GM12892 (cell line): ENCODE measurements around the gene ANO1.
"Not testable (repeated sequence)": the region's sequence is repeated elsewhere in the genome, so short reads cannot be mapped to it uniquely, and the experiment has no call there.

Experiments used
- POLR2A ChIP-seq: IDR thresholded peaks from 2 replicates; pipeline ENCODE4 v1.6.1; 2011; ENCODE audit warnings: low read depth, low read length, control low read depth
- POLR2AphosphoS5 ChIP-seq: IDR thresholded peaks from 2 replicates; pipeline ENCODE4 v1.6.1; 2011; ENCODE audit warnings: low read depth, low read length, control low read depth

DNA sequence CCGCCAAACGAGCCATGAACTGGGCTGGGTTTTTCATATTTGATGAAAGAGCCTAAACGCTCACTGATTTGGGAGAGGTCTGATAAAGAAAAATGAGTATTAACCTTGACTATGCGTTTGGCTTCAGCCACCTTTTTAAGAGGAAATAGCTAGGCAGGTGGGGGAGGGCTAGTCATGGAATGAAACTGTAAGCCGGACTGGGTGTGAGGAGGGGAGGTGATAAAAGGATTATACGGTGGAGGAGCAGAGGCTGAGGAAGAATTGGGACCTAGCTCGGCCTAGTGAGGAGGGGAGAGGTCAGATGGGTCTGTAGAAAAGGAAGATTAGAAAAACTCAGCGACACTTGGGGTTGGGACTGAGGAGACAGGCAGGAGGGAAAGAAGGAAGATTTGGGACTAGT, 140.0 kb downstream of the ANO1 start:
- TF ChIP-seq POLR2A, POLR2AphosphoS5: not testable (repeated sequence)
